HTR-8/SVneo (cell line): ENCODE results near the gene PRKCI.
"Not testable (repeated sequence)": the region's sequence is repeated elsewhere in the genome, so short reads cannot be mapped to it uniquely, and the experiment has no call there.

Experiments
- DNase-seq: peaks from one replicate; pipeline ENCODE4 v3.0.0; 2011; ENCODE audit warnings: low spot score, mixed read lengths; ENCODE audit not compliant: insufficient read length
- FAIRE-seq: peaks from 2 replicates; lab custom pipeline; 2011; peaks lifted over from hg19 to GRCh38; lab: Jason Lieb, UNC

Gene PRKCI

DNA sequence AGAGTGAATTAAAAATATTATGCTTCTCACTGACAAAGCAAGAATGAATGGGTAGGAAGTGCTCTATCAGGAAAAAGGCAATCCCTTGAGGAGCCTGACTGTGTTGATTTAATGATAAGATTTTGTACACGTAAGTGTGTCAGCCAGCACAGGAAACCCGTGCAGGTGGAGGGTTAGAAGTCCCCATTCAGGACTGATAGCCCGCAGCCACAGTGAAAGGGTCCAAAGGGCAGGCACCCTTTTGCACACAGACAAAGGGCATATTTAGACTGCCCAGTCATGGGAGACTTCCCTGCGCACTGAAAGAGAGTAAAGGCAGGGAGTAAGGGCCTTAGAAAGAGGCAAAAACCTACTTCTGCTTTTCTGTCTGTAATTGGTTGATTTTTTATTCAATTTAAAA is 108.9 kb downstream of the PRKCI start:
- FAIRE-seq (no peak), DNase-seq (no peak)

DNA sequence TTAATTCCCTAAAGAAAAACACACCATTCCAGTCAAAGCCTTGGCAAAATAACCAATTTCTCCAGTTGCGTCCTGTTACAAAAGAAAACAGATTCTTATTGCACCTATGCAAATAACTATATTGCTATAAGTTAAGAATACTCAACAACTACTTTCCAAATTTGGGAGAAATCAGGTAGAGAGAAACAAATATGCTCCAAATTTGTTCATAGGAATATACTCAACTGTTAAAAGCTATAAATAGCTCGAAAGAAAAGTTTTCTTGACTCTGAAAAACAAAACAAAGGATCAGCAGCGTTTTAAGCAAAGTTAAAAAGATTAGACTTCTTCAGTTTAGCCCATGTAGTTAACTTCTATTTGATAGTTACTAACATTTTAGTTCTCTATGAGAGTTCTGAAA is 115.2 kb downstream of the PRKCI start:
- FAIRE-seq (no peak), DNase-seq (no peak)

DNA sequence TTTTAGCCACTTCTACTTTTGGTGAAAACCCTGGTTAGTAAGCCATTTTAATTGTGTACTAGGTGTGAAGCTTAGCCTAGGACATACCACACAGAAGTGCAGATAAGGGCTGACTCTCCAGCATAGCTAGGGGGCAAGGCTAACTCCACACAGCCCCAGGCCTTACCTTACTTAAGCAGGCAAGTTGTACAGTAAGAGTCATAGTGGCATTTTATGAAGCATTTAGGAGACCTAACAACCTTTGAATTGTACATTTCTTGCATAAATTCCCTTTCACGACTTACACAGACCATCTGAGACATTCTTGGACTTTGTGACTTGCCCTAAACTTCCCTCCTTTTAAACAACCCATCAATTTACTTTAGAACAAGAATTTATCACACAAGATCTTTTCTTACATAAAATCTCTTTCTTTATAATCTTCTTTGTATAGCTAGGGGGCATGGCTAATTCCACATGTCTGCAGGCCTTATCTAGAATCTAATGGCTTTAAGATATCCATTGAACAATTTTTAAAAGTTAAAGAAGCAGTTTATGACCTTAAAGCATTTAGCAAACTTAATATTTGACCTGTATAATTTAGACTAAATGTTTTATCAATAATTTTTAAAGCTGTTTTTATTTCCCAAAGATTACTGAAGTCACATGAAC is 116.6 kb downstream of the PRKCI start:
- no peak for FAIRE-seq
- DNase-seq: no peak

DNA sequence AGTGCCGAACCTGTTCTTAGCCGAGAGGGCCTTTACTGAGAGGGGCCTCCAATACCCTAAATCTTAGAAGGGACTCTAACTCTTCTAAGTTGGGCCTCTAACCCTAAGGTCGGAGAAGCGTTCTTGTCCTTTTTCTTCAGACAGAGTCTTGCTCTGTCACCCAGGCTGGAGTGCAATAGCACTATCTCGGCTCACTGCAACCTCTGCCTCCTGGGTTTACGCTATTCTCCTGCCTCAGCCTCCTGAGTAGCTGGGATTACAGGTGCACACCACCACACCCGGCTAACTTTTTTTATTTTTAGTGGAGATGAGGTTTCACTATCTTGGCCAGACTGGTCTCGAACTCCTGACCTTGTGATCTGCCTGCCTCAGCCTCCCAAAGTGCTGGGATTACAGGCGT is 120.0 kb downstream of the PRKCI start:
- not testable (repeated sequence) for FAIRE-seq, DNase-seq

DNA sequence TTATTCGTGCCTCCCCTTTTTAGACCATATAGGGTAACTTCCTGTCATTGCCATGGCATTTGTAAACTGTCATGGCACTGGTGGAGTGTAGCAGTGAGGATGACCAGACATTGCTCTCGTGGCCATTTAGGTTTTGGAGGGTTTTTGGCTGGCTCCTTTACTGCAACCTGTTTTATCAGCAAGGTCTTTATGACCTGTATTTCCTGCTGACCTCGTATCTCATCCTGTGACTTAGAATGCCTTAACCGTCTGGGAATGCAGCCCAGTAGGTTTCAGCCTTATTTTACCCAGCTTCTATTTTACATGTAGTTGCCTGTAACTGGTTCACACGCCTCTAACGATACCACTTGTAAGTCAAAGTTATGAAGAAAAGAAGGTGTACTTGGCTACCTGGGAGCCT is 121.6 kb downstream of the PRKCI start:
- FAIRE-seq, DNase-seq: not testable (repeated sequence)

DNA sequence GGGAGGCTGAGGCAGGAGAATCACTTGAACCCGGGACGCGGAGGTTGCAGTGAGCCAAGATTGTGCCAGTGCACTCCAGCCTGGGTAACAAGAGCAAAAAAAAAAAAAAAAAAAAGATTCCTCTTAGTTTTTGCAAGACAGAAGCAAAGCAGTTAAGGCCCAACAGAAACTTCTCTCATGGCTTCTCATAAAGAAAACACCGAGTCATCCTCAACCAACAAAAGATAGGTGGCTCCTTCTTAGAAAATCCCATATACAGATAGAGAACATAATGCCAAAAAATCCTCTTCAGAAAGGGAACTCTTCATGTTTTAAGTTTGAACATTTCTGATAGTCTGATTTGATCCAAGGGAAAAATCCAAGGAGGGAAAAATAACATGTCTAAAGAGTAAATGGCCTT is 122.7 kb downstream of the PRKCI start:
- no peak for DNase-seq
- no peak for FAIRE-seq

DNA sequence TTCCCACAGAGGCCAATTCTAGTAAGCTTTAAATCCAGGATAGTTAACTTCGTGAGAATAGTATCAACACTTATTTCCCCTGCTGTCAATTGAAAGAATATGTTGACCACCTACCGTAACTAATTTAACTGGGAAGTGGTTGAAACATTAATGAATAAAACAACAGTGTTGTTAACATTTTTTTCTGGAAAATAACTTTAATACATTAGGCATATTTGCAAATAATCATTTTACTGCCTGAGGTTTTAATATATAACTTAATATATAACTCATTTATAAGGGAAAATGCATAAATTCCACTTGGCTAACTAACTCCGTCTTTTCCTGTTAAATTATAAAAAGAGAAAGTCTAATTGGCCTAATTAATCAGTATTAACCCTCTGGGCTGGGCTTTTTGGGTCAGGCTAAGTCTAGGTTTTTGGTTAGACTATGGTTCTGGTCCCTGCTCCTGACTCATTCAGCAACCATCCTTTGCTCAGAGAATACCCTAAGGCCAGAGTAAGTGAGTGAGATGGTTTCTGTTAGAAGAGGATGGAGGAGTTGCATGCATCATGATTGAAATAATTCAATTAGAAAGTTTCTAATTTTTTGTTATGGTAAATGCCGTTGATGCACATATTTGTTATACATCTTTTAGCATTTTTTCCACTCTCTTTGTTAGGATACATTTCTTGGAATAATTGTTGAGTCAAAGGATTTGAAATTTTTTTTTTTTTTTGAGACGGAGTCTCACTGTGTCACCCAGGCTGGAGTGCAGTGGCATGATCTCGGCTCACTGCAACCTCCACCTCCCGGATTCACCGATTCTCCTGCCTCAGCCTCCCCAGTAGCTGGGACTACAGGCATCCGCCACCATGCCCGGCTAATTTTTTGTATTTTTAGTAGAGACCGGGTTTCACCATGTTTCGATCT is 124.5 kb downstream of the PRKCI start:
- DNase-seq (peak; percentile 61), FAIRE-seq (no peak)

DNA sequence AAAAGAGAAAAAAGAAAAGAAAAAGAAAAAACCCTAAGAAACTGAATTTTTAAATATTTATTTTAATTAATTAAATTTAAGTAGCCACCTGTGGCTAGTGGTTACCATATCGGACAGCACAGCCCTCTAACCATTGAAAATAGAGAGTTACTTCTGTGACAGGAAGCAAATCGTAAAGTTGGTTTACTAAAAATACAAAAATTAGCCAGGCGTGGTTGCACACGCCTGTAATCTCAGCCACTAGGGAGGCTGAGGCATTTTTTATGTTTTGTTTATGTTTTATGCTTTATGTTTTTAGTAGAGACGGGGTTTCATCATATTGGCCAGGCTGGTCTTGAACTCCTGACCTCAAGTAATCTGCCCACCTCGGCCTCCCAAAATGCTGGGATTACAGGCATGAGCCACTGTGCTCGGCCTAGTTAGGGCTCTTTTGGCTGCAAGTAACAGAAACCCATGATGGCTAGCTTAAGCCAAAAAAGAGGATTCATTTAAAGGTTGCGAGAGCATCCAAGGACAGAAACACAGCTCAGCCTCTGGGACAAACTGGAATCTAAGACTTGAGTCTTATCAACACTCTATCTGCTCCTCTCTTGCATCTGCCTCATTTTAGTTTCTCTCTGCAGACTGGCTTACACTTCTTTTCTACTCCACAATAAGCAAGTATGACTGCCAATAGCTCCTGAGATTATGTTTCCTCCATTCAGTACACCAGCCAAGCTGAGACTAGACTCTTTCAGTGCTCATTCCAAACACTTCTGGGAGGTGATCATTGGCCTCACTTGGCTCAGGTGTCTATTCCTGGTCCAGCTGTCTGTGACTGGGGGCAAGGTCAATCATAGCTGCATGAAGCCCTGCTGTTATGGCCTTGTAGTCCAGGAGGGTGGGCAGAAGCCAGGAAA is 128.5 kb downstream of the PRKCI start:
- FAIRE-seq (no peak), DNase-seq (no peak)

DNA sequence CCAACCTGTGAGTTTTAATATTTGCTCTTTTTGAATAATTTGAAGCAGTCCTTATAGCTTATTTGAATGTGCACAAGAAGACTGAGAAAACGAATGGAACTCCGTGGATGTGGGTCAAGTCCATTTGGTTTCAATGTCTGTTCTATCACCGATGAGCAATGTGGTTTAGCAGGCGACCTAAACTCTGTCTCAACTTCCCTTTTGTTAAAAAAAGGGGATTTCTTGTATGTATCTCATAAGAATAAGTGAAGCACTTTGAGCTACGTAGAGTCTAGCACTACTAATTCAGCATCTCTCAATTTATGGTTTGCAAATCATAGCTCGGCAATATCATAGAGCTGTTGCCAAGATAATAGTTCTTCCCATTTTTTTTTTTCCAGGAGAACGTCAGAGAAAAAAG is 130.7 kb downstream of the PRKCI start:
- FAIRE-seq: no peak
- DNase-seq: no peak

DNA sequence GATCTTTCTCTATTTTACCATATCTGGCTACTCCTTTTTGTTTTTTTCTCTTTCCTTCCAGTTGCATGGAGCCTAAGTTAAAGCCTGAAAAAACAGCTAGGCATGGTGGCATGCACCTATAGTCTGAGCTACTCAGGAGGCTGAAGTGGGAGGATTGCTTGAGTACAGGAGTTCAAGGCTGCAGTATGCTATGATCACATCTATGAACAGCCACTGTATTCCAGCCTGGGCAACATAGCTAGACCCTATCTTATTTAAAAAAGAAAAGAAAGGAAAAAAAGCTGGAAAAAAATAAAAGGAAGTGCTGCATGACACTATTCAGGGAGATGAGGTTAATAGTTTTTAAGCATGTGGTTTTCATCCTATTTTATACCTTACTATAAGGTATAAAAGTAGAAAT is 131.3 kb downstream of the PRKCI start:
- no peak for FAIRE-seq
- no peak for DNase-seq

DNA sequence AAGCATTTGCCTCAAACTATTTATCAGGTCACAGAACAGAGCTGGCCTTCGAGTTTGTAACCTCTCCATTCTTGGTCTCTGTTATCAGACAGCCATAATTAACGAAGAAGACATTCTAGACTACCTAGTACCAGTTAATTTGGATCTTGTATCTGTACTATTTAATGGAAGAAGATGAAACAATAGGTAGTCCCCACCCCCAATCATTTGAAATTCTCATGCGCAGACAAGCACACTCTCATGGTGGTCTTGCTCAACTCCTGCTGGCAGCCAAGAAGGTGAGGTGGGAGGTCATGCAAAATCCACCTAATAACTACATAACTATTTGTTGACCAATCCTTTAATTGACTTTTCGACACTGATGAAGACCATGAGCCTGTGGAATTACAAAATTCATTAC is 132.5 kb downstream of the PRKCI start:
- FAIRE-seq: no peak
- no peak for DNase-seq
